Fibroblast of lung (primary cell): ENCODE data around the gene ELP4. TPM values are rescaled to one million over a fixed set of nuclear protein-coding genes. Genes with fewer than 3 reads are reported as not detected.
A peak's percentile ranks its signal among the peaks of the same experiment; 100 is the strongest.

Source experiments
- DNase-seq, 2 donors: peaks; one replicate each; pipeline versions ENCODE4 v3.0.0 to v3.0.0-alpha.2; 2010; ENCODE audit warnings: low read depth in 2 of 2
- H2AFZ ChIP-seq: 2 replicates; pipeline ENCODE4 v1.5.1; 2012; ENCODE audit warnings: low read length, control low read depth, inconsistent platforms
- H3K27ac ChIP-seq: 2 replicates; pipeline ENCODE4 v1.5.1; 2011; ENCODE audit warnings: low read length, control low read depth; ENCODE audit not compliant: insufficient read depth
- H3K27me3 ChIP-seq: 2 replicates; pipeline ENCODE4 v1.5.1; 2011; ENCODE audit warnings: mild to moderate bottlenecking, low read length; ENCODE audit not compliant: control insufficient read depth, insufficient read depth
- H3K36me3 ChIP-seq: 2 replicates; pipeline ENCODE4 v1.5.1; 2011; ENCODE audit warnings: low read length; ENCODE audit not compliant: control insufficient read depth, insufficient read depth
- H3K4me1 ChIP-seq: 2 replicates; pipeline ENCODE4 v1.5.1; 2011; ENCODE audit warnings: low read length; ENCODE audit not compliant: control insufficient read depth, insufficient read depth; ENCODE audit errors: extremely low read depth
- H3K4me2 ChIP-seq: 2 replicates; pipeline ENCODE4 v1.5.1; 2011; ENCODE audit warnings: low read length, control low read depth; ENCODE audit not compliant: insufficient read depth; ENCODE audit errors: extremely low read depth
- H3K4me3 ChIP-seq, 4 experiments: fragments of 200-600 bp in 1 of 4; sonication (generic) in 1 of 4; replicated peaks in 1 of 4; 2 replicates each; pipeline ENCODE4 v1.5.1; 2011 to 2016; ENCODE audit warnings: low read length in 4 of 4, low read depth in 3 of 4, mild to moderate bottlenecking in 3 of 4, control low read depth in 2 of 4, inconsistent platforms in 1 of 4, mixed read lengths in 1 of 4; ENCODE audit not compliant: insufficient read depth in 1 of 4; ENCODE audit errors: control extremely low read depth in 1 of 4
- H3K79me2 ChIP-seq: 2 replicates; pipeline ENCODE4 v1.5.1; 2012; ENCODE audit warnings: mild to moderate bottlenecking, low read length, inconsistent platforms; ENCODE audit not compliant: control insufficient read depth, insufficient read depth
- H3K9ac ChIP-seq: 2 replicates; pipeline ENCODE4 v1.5.1; 2011; ENCODE audit warnings: mild to moderate bottlenecking, low read length, control low read depth; ENCODE audit not compliant: insufficient read depth
- H3K9me3 ChIP-seq: 2 replicates; pipeline ENCODE4 v1.5.1; 2012; ENCODE audit warnings: low read depth, low read length; ENCODE audit not compliant: control insufficient read depth, insufficient read depth
- H4K20me1 ChIP-seq: 2 replicates; pipeline ENCODE4 v1.5.1; 2011; ENCODE audit warnings: low read length; ENCODE audit not compliant: control insufficient read depth, insufficient read depth; ENCODE audit errors: extremely low read depth
- EZH2 ChIP-seq: IDR thresholded peaks from 2 replicates; pipeline ENCODE4 v1.5.1; 2012; ENCODE audit warnings: low read length, control low read depth, mild to moderate bottlenecking; ENCODE audit errors: missing control alignments
- polyA plus RNA-seq, 2 donors: library from polyadenylated mRNA; depleted of rRNA in 1 of 2; stranded (reverse) in 1 of 2; unstranded in 1 of 2; fragments of >200 nt; gene quantifications; 2 replicates each; pipeline ENCODE4 v1.2.1, GENCODE V29; 2011 to 2012; ENCODE audit warnings: missing spikeins in 1 of 2
- total RNA-seq: library from RNA; depleted of rRNA; stranded (reverse); fragments of >200 nt; gene quantifications from 2 replicates; pipeline ENCODE4 v1.2.1, GENCODE V29; 2014
- TF ChIP-seq, protein P1 (sequence below), 2 donors: IDR thresholded peaks in 1 of 2; conservative IDR thresholded peaks in 1 of 2; 1 replicate in 1 of 2; 2 replicates in 1 of 2; pipeline ENCODE4 v1.5.1; 2011 to 2012; ENCODE audit warnings: low read length in 2 of 2, control low read depth in 1 of 2, inconsistent platforms in 1 of 2, low read depth in 1 of 2, mild to moderate bottlenecking in 1 of 2

Gene ELP4
- total and polyA plus RNA-seq, 2 donors (not counting 1 experiment from before 2014, with no cell fraction given) = 11.7 to 13.1 TPM

DNA sequence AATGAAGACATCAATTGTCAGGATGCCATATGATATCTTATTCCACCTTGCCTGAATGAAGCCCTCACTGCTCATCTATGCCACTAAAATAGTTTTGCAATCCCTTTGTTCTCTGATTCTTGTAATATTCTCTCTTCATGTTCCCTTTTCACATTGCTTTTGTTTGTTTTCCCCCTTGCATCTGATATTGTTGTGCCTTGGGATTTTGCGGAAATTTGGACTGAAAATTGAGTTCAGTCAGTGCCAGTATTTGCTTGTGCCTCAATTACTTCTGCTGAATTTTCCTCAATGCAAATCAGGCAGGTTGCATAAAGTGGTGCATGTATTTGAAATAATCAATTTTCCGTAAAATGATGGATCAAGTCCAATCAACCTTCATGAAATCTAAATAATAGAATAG, 203.3 kb downstream of the ELP4 start:
- Histone ChIP-seq H3K27me3 (no peaks in the 10 kb centered on the region), H3K36me3 (no peaks in the 10 kb centered on the region), H3K27ac (no peak overlapping the region), H3K9me3 (no peaks in the 10 kb centered on the region), H3K4me1 (no peaks in the 10 kb centered on the region), H3K4me2 (no peak overlapping the region), H3K4me3 (no peak overlapping the region), H4K20me1 (no peaks in the 10 kb centered on the region), H3K79me2 (no peaks in the 10 kb centered on the region), H2AFZ (no peak overlapping the region), H3K9ac (no peak overlapping the region)
- DNase-seq = no peak
- TF ChIP-seq, protein P1, sequence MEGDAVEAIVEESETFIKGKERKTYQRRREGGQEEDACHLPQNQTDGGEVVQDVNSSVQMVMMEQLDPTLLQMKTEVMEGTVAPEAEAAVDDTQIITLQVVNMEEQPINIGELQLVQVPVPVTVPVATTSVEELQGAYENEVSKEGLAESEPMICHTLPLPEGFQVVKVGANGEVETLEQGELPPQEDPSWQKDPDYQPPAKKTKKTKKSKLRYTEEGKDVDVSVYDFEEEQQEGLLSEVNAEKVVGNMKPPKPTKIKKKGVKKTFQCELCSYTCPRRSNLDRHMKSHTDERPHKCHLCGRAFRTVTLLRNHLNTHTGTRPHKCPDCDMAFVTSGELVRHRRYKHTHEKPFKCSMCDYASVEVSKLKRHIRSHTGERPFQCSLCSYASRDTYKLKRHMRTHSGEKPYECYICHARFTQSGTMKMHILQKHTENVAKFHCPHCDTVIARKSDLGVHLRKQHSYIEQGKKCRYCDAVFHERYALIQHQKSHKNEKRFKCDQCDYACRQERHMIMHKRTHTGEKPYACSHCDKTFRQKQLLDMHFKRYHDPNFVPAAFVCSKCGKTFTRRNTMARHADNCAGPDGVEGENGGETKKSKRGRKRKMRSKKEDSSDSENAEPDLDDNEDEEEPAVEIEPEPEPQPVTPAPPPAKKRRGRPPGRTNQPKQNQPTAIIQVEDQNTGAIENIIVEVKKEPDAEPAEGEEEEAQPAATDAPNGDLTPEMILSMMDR (conservative IDR thresholded peaks at IDR 0.05 in 1 of 2, IDR thresholded peaks at IDR 0.05 in 1 of 2; ENCODE audit: low read depth in 1 of 2, low read length in 2 of 2) = no peak
- no peak for TF ChIP-seq EZH2

DNA sequence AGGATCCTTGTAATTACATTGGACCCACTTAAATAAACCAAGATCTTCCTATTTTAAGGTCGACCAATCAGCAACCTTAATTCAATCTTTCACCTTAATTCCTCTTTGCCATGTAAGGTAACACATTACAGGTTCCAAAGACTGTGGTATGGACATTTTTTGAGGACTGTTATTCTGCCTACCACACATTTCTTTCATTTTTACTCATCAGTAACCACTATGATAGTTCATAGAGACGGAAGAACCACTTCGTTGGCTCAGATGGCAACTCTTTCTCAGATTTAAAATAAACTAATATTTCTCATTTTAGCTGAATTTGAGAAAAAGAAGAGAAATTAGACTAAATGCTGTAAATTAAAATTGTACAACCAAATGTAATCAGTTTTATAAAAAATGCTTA, 205.3 kb downstream of the ELP4 start:
- Histone ChIP-seq H3K9me3 (no peaks in the 10 kb centered on the region), H2AFZ (no peak overlapping the region), H3K4me2 (no peak overlapping the region), H3K79me2 (no peaks in the 10 kb centered on the region), H3K27me3 (no peaks in the 10 kb centered on the region), H3K9ac (no peak overlapping the region), H3K4me3 (no peak overlapping the region), H3K27ac (no peak overlapping the region), H3K36me3 (no peaks in the 10 kb centered on the region), H4K20me1 (no peaks in the 10 kb centered on the region), H3K4me1 (no peaks in the 10 kb centered on the region)
- no peak for DNase-seq
- no peak for TF ChIP-seq EZH2
- TF ChIP-seq, protein P1 (conservative IDR thresholded peaks at IDR 0.05 in 1 of 2, IDR thresholded peaks at IDR 0.05 in 1 of 2; ENCODE audit: low read depth in 1 of 2, low read length in 2 of 2) = no peak

DNA sequence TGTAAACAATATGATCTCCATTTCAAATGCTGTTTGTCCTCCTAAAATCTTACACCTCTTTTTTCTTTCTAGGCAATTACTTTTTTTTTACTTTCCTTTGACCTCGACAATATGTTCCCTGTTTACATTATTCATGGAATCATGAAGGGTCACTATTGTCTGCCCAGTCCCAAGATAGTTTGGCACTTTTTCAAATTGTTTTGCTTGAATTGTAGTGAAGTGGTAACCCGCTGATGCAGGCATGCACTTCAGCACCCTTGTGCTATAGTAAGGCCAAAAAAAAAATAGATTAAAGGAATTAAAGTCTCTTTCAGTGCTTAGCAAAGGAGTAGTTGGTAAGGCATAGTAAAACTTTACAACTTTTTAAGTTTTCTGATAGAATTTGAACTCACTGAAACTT, 210.7 kb downstream of the ELP4 start:
- H3K9ac ChIP-seq = no peak overlapping the region
- no peak overlapping the region for H3K4me2 ChIP-seq
- H3K4me3 ChIP-seq = no peak overlapping the region
- no peaks in the 10 kb centered on the region for H3K27me3 ChIP-seq
- TF ChIP-seq EZH2 = no peak
- TF ChIP-seq, protein P1 (conservative IDR thresholded peaks at IDR 0.05 in 1 of 2, IDR thresholded peaks at IDR 0.05 in 1 of 2; ENCODE audit: low read depth in 1 of 2, low read length in 2 of 2) = no peak
- H3K9me3 ChIP-seq = no peaks in the 10 kb centered on the region
- H4K20me1 ChIP-seq = no peaks in the 10 kb centered on the region
- peak in 1 of 2 donors; percentile 1 for DNase-seq
- no peak overlapping the region for H3K27ac ChIP-seq
- H3K36me3 ChIP-seq = no peaks in the 10 kb centered on the region
- H3K79me2 ChIP-seq = no peaks in the 10 kb centered on the region
- H3K4me1 ChIP-seq = no peaks in the 10 kb centered on the region
- no peak overlapping the region for H2AFZ ChIP-seq
